ENCODE results near the gene PIP5K1C.
A peak's percentile ranks its signal among the peaks of the same experiment; 100 is the strongest.

GRCh38 chr19:3585301-3586126, 114.8 kb downstream of the PIP5K1C start, which contains the start of gene GIPC3:
- TF ChIP-seq EZH2 (IDR thresholded peaks at IDR 0.05; ENCODE audit: low read length) (peak; percentile 68), CTCF (optimal IDR thresholded peaks at IDR 0.05 in 1 of 3, IDR thresholded peaks at IDR 0.05 in 1 of 3, conservative IDR thresholded peaks at IDR 0.05 in 1 of 3; ENCODE audit: extremely low read depth in 1 of 3, insufficient read depth in 2 of 3, low read length in 3 of 3) (no peak)

Measured in keratinocyte (primary cell).